MM.1S (cell line): ENCODE data around the gene RARRES2.
"Not testable (repeated sequence)": the region's sequence is repeated elsewhere in the genome, so short reads cannot be mapped to it uniquely, and the experiment has no call there.

Source experiments
- DNase-seq: peaks from one replicate; pipeline ENCODE4 v3.0.0-alpha.2; 2015
- H2AFZ ChIP-seq: fragments of 300-600 bp; sonication (generic); 2 replicates; pipeline ENCODE4 v1.6.0; 2016; ENCODE audit warnings: antibody characterized with exemption, low read length
- H3F3A ChIP-seq: fragments of 300-600 bp; sonication (generic); 2 replicates; pipeline ENCODE4 v1.6.1; 2016; ENCODE audit warnings: mild to moderate bottlenecking, antibody characterized with exemption, low read length, moderate library complexity, mixed read lengths; ENCODE audit not compliant: insufficient read depth
- H3K27ac ChIP-seq: fragments of 300-600 bp; sonication (generic); 2 replicates; pipeline ENCODE4 v1.5.1; 2016; ENCODE audit warnings: mild to moderate bottlenecking, low read length
- H3K27me3 ChIP-seq: fragments of 300-600 bp; sonication (generic); replicated peaks from 2 replicates; pipeline ENCODE4 v1.6.0; 2016; ENCODE audit warnings: low read length; ENCODE audit not compliant: insufficient read depth
- H3K36me3 ChIP-seq: fragments of 300-600 bp; sonication (generic); replicated peaks from 2 replicates; pipeline ENCODE4 v1.6.1; 2016; ENCODE audit warnings: mild to moderate bottlenecking, low read length, mixed read lengths; ENCODE audit not compliant: insufficient read depth
- H3K4me1 ChIP-seq: fragments of 300-600 bp; sonication (generic); 2 replicates; pipeline ENCODE4 v1.6.1; 2016; ENCODE audit warnings: low read length, mixed read lengths
- H3K4me2 ChIP-seq: fragments of 300-600 bp; sonication (generic); 2 replicates; pipeline ENCODE4 v1.6.0; 2016; ENCODE audit warnings: low read depth, low read length
- H3K4me3 ChIP-seq: fragments of 300-600 bp; sonication (generic); 2 replicates; pipeline ENCODE4 v1.5.1; 2016; ENCODE audit warnings: low read length, mixed read lengths
- H3K79me2 ChIP-seq: fragments of 300-600 bp; sonication (generic); 2 replicates; pipeline ENCODE4 v1.6.1; 2016; ENCODE audit warnings: mixed run types, low read length, mixed read lengths
- H3K9ac ChIP-seq: fragments of 300-600 bp; sonication (generic); 2 replicates; pipeline ENCODE4 v1.6.1; 2016; ENCODE audit warnings: low read length, mixed read lengths
- H3K9me2 ChIP-seq: fragments of 300-600 bp; sonication (generic); replicated peaks from 2 replicates; pipeline ENCODE4 v1.6.1; 2016; ENCODE audit warnings: mild to moderate bottlenecking, low read length, mixed read lengths; ENCODE audit not compliant: insufficient read depth
- H3K9me3 ChIP-seq: fragments of 300-600 bp; sonication (generic); replicated peaks from 2 replicates; pipeline ENCODE4 v1.6.1; 2016; ENCODE audit warnings: mild to moderate bottlenecking, low read length, mixed read lengths; ENCODE audit not compliant: insufficient read depth
- H4K20me1 ChIP-seq: fragments of 300-600 bp; sonication (generic); 2 replicates; pipeline ENCODE4 v1.6.1; 2016; ENCODE audit warnings: mild to moderate bottlenecking, low read length, moderate library complexity, mixed read lengths; ENCODE audit not compliant: insufficient read depth

RARRES2 gene

GRCh38 chr7:150296802-150297201, 44.6 kb downstream of the RARRES2 start:
- H3K9ac ChIP-seq, H3K4me2 ChIP-seq, H3K9me3 ChIP-seq, H3K79me2 ChIP-seq, H3K4me1 ChIP-seq, H3F3A ChIP-seq, H3K27ac ChIP-seq, H3K36me3 ChIP-seq, H4K20me1 ChIP-seq, H2AFZ ChIP-seq, DNase-seq, H3K4me3 ChIP-seq, H3K27me3 ChIP-seq, H3K9me2 ChIP-seq: not testable (repeated sequence)

- not testable (repeated sequence) for H3K4me3 ChIP-seq, H3K27me3 ChIP-seq, H3K36me3 ChIP-seq, H3K4me1 ChIP-seq, H2AFZ ChIP-seq, DNase-seq, H3K4me2 ChIP-seq, H3K9me3 ChIP-seq, H3K9ac ChIP-seq, H3F3A ChIP-seq, H3K27ac ChIP-seq, H3K9me2 ChIP-seq, H4K20me1 ChIP-seq, H3K79me2 ChIP-seq
These were observed 45.8 kb downstream of the RARRES2 start for GRCh38 chr7:150295614-150296013.

GRCh38 chr7:150295027-150295426, 46.4 kb downstream of the RARRES2 start:
- not testable (repeated sequence) for H3K4me2 ChIP-seq

GRCh38 chr7:150290317-150290716, 51.1 kb downstream of the RARRES2 start:
- not testable (repeated sequence) for H3K27ac ChIP-seq, H3K4me3 ChIP-seq, H3K4me1 ChIP-seq, H3K27me3 ChIP-seq, H3K79me2 ChIP-seq, DNase-seq, H4K20me1 ChIP-seq, H3K9ac ChIP-seq, H3K9me3 ChIP-seq, H3K4me2 ChIP-seq, H3F3A ChIP-seq, H3K36me3 ChIP-seq, H3K9me2 ChIP-seq, H2AFZ ChIP-seq

More at GRCh38 chr7:150295027-150295426, 46.4 kb downstream of the RARRES2 start:
- H3K79me2 ChIP-seq, H3K4me1 ChIP-seq, H3K36me3 ChIP-seq, DNase-seq, H4K20me1 ChIP-seq, H3K9me3 ChIP-seq, H3K9me2 ChIP-seq, H3K4me3 ChIP-seq, H2AFZ ChIP-seq, H3K27me3 ChIP-seq, H3F3A ChIP-seq, H3K27ac ChIP-seq, H3K9ac ChIP-seq: not testable (repeated sequence)

- H3K4me2 ChIP-seq, H3K36me3 ChIP-seq, H2AFZ ChIP-seq, H3K4me1 ChIP-seq, H3K79me2 ChIP-seq, H3K4me3 ChIP-seq, H3K27me3 ChIP-seq, H3K9me3 ChIP-seq, H3K27ac ChIP-seq, DNase-seq, H3K9me2 ChIP-seq, H3F3A ChIP-seq, H4K20me1 ChIP-seq, H3K9ac ChIP-seq: not testable (repeated sequence)
These were observed 52.6 kb downstream of the RARRES2 start for GRCh38 chr7:150288816-150289215.
